ENCODE results near the gene CKAP4.

Gene CKAP4, protein sequence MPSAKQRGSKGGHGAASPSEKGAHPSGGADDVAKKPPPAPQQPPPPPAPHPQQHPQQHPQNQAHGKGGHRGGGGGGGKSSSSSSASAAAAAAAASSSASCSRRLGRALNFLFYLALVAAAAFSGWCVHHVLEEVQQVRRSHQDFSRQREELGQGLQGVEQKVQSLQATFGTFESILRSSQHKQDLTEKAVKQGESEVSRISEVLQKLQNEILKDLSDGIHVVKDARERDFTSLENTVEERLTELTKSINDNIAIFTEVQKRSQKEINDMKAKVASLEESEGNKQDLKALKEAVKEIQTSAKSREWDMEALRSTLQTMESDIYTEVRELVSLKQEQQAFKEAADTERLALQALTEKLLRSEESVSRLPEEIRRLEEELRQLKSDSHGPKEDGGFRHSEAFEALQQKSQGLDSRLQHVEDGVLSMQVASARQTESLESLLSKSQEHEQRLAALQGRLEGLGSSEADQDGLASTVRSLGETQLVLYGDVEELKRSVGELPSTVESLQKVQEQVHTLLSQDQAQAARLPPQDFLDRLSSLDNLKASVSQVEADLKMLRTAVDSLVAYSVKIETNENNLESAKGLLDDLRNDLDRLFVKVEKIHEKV

DNA sequence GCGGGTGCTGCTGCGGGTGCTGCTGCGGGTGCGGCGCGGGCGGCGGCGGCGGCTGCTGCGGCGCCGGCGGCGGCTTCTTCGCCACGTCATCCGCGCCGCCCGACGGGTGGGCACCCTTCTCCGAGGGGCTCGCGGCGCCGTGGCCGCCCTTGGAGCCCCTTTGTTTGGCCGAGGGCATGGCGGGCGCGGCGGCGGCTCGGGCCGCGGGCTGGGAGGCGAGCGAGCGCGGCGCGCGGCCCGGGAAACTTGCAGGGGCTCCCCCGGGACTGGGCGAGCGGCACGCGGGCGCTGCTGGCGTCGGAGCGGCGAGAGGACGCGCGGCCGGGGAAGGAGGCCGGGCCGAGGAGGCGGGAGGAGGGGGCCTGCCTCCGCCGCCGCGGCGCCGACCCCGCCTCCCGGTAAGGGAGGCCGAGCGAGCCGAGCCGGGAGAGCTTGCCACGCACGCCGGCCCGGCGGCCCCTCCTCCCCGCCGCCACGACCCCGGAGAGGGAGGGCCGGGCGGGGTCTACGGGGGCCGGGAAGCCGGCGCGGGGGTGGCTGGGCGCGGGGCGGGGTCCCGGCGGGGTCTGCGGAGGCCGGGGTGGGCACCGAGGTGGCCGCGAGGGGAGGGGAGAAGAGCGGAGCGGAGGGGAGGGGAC is at the start of gene CKAP4:
CKAP4 (minus strand) TSS at position 347 of the 638 bp plus-strand sequence; CDS start at position 178, 169 bp downstream.
- H3K4me3 ChIP-seq (ENCODE audit: low read length in 2 of 2), result peak within 1 kb of the TSS; percentile 85 to 87

DNA sequence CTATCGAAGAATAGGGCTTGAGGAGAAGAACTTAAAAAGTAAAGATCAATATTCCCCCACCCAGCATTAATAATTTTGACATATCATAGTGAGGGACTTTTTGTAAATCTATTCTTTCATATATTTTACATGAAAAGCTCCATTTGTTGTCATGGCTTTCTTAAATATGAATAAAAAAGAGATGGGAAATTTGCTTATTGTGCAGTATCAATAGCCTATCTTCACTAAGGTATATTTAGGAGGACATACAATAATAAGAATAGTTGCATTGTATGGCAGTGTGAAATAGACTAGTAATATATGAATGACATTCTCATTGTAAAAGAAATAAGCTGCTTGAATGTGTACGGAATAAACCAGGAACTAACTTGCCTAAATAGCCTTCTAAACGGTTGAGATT is 49.3 kb upstream of the CKAP4 start:
- Histone ChIP-seq H3K4me1 (ENCODE audit: control insufficient read depth in 2 of 2, insufficient read depth in 2 of 2, low read length in 2 of 2) (peaks cover 17 to 19% of the 10 kb centered on the region in 2 donors), H3K27ac (ENCODE audit: low read depth in 2 of 2, low read length in 2 of 2) (no peak overlapping the region), H3K9ac (ENCODE audit: low read depth in 1 of 2, low read length in 2 of 2) (no peak overlapping the region), H3K36me3 (ENCODE audit: control insufficient read depth in 2 of 2, insufficient read depth in 2 of 2, low read length in 2 of 2) (no peaks in the 10 kb centered on the region), H3K27me3 (ENCODE audit: control insufficient read depth in 2 of 2, insufficient read depth in 2 of 2, low read length in 2 of 2) (no peaks in the 10 kb centered on the region), H3K9me3 (ENCODE audit: control insufficient read depth in 2 of 2, low read length in 2 of 2) (no peaks in the 10 kb centered on the region), H3K4me3 (ENCODE audit: low read length in 2 of 2) (no peak overlapping the region)

More for the DNA sequence above, at the start of gene CKAP4:
- Histone ChIP-seq H3K27me3 (ENCODE audit: control insufficient read depth in 2 of 2, insufficient read depth in 2 of 2, low read length in 2 of 2) (no peaks in the 10 kb centered on the region), H3K9ac (ENCODE audit: low read depth in 1 of 2, low read length in 2 of 2) (peak within 1 kb of the TSS; percentile 83 to 96), H3K36me3 (ENCODE audit: control insufficient read depth in 2 of 2, insufficient read depth in 2 of 2, low read length in 2 of 2) (peaks cover 7 to 9% of the 10 kb centered on the region in 2 donors), H3K9me3 (ENCODE audit: control insufficient read depth in 2 of 2, low read length in 2 of 2) (no peaks in the 10 kb centered on the region), H3K27ac (ENCODE audit: low read depth in 2 of 2, low read length in 2 of 2) (peak within 1 kb of the TSS; percentile 96 to 97), H3K4me1 (ENCODE audit: control insufficient read depth in 2 of 2, insufficient read depth in 2 of 2, low read length in 2 of 2) (peaks cover 37 to 48% of the 10 kb centered on the region in 2 donors)

DNA sequence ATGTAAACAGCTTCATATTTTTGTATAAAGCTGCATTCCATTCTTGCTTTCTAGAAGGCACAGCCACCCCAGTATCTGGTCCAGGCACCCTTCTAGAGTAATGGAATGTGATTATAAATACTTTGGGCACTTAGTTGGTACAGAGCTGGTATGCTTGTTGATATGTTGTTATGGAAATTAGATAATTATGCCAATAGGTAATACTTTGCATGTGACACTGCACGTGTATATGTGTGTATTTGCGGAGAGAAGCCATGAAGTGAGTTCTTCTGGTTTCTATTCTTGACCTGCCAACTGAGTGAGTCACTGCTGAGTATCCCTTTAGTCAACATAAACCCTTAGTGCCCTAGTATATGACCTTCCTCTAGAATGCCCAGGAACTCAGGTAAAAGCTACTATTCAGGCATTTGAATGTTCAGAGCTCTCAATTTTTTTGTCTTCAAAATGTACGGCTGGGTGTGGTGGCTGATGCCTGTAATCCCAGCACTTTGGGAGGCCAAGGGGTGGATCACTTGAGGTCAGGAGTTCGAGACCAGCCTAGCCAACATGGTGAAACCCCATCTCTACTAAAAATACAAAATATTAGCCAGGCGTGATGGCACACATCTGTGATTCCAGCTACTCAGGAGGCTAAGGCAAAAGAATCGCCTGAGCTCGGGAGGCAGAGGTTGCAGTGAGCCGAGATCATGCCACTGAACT is 48.5 kb upstream of the CKAP4 start:
- Histone ChIP-seq H3K27ac (ENCODE audit: low read depth in 2 of 2, low read length in 2 of 2) (no peak overlapping the region), H3K27me3 (ENCODE audit: control insufficient read depth in 2 of 2, insufficient read depth in 2 of 2, low read length in 2 of 2) (no peaks in the 10 kb centered on the region), H3K4me1 (ENCODE audit: control insufficient read depth in 2 of 2, insufficient read depth in 2 of 2, low read length in 2 of 2) (peaks cover 11 to 16% of the 10 kb centered on the region in 2 donors), H3K9me3 (ENCODE audit: control insufficient read depth in 2 of 2, low read length in 2 of 2) (no peaks in the 10 kb centered on the region), H3K4me3 (ENCODE audit: low read length in 2 of 2) (no peak overlapping the region), H3K9ac (ENCODE audit: low read depth in 1 of 2, low read length in 2 of 2) (no peak overlapping the region), H3K36me3 (ENCODE audit: control insufficient read depth in 2 of 2, insufficient read depth in 2 of 2, low read length in 2 of 2) (no peaks in the 10 kb centered on the region)

DNA sequence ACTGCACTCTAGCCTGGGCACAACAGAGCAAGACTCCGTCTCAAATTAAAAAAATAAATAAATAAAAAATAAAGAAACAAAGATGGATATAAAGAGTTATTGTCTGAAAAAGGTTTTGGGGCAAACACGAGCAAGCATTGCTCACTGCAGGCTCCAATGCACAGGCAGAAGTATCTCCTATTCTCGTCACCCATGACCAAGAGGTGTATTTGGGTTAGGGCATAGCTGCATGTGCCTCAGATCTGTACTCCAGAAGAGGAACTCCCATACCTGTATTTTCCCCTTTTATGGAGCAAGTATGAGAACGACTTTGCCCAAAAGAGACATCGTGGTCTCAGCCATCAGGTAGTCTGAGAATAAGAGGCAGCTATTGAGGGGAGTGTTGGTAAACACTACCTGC is 44.5 kb upstream of the CKAP4 start:
- Histone ChIP-seq H3K9ac (ENCODE audit: low read depth in 1 of 2, low read length in 2 of 2) (no peak overlapping the region), H3K27me3 (ENCODE audit: control insufficient read depth in 2 of 2, insufficient read depth in 2 of 2, low read length in 2 of 2) (no peaks in the 10 kb centered on the region), H3K27ac (ENCODE audit: low read depth in 2 of 2, low read length in 2 of 2) (no peak overlapping the region), H3K4me1 (ENCODE audit: control insufficient read depth in 2 of 2, insufficient read depth in 2 of 2, low read length in 2 of 2) (peaks cover 0 to 9% of the 10 kb centered on the region in 2 donors), H3K36me3 (ENCODE audit: control insufficient read depth in 2 of 2, insufficient read depth in 2 of 2, low read length in 2 of 2) (no peaks in the 10 kb centered on the region), H3K4me3 (ENCODE audit: low read length in 2 of 2) (no peak overlapping the region), H3K9me3 (ENCODE audit: control insufficient read depth in 2 of 2, low read length in 2 of 2) (no peaks in the 10 kb centered on the region)

DNA sequence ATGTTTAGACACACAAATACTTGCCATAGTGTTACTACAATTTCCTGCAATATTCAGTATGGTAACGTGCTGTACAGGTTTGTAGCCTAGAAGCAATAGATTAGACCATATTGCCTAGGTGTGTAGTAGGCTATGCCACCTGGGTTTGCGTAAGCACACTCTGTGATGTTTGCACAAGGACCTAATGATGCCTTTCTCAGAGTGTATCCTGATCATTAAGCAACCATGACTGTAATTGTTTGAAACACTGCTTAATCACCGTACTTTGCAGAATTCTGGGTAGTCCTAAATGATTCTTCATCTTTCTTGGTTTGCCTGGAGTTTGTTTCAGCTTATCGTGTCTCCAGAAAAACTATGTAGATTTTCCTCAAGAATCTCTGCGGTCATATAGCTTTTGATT is 43.5 kb upstream of the CKAP4 start:
- H3K27ac ChIP-seq (ENCODE audit: low read depth in 2 of 2, low read length in 2 of 2), result peak overlapping the region; percentile 1 to 35
- no peaks in the 10 kb centered on the region for H3K27me3 ChIP-seq (ENCODE audit: control insufficient read depth in 2 of 2, insufficient read depth in 2 of 2, low read length in 2 of 2)
- H3K9me3 ChIP-seq (ENCODE audit: control insufficient read depth in 2 of 2, low read length in 2 of 2), result no peaks in the 10 kb centered on the region
- H3K36me3 ChIP-seq (ENCODE audit: control insufficient read depth in 2 of 2, insufficient read depth in 2 of 2, low read length in 2 of 2), result no peaks in the 10 kb centered on the region
- H3K4me1 ChIP-seq (ENCODE audit: control insufficient read depth in 2 of 2, insufficient read depth in 2 of 2, low read length in 2 of 2), result peaks cover 0 to 9% of the 10 kb centered on the region in 2 donors
- H3K9ac ChIP-seq (ENCODE audit: low read depth in 1 of 2, low read length in 2 of 2), result no peak overlapping the region
- peak overlapping the region in 1 of 2 donors; percentile 28 for H3K4me3 ChIP-seq (ENCODE audit: low read length in 2 of 2)

DNA sequence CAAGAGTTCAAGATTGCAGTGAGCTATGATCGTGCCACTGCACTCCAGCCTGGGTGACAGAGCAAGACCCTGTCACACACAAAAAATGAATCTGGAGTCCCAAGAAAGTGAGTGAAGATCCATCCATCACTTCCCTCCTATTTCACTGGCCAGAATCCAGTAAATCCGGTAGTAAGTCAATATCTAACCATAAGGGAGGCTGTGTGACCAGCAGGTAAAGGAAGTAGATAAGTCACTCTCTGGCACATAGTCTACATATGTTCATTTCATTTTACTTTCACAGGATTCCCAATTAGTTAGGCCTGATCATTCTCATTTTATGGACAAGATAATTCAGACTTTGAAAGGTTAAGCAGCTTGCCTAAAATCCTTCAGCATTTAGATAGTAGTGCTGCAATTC is 42.8 kb upstream of the CKAP4 start:
- H3K4me3 ChIP-seq (ENCODE audit: low read length in 2 of 2), result no peak overlapping the region
- no peaks in the 10 kb centered on the region for H3K27me3 ChIP-seq (ENCODE audit: control insufficient read depth in 2 of 2, insufficient read depth in 2 of 2, low read length in 2 of 2)
- no peaks in the 10 kb centered on the region for H3K9me3 ChIP-seq (ENCODE audit: control insufficient read depth in 2 of 2, low read length in 2 of 2)
- peaks cover 0 to 9% of the 10 kb centered on the region in 2 donors for H3K4me1 ChIP-seq (ENCODE audit: control insufficient read depth in 2 of 2, insufficient read depth in 2 of 2, low read length in 2 of 2)
- no peak overlapping the region for H3K9ac ChIP-seq (ENCODE audit: low read depth in 1 of 2, low read length in 2 of 2)
- H3K27ac ChIP-seq (ENCODE audit: low read depth in 2 of 2, low read length in 2 of 2), result peak overlapping the region; percentile 1 to 31
- no peaks in the 10 kb centered on the region for H3K36me3 ChIP-seq (ENCODE audit: control insufficient read depth in 2 of 2, insufficient read depth in 2 of 2, low read length in 2 of 2)

DNA sequence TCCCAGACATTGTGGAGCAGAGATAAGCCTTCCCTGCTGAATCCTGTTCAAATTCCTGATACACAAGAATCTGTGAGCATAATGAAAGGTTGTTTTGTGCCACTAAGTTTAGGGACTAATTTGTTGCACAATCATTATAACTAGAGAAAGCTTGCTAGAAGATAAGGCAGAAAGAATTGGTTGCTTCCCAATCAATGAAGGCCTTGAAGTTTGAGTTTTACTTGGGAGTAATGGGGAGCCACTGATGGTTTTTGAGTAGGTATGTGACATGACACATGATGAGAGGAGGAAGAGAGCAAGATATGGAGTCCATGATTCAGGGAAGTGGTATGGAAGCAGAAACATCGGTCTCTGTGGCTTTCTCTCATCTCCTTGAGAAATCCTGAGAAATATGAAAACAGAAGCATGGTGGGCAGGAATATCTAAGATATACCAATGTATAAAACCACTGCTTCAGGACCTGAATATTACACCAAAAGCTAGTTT is 41.4 kb upstream of the CKAP4 start:
- H3K4me1 ChIP-seq (ENCODE audit: control insufficient read depth in 2 of 2, insufficient read depth in 2 of 2, low read length in 2 of 2), result peaks cover 0 to 9% of the 10 kb centered on the region in 2 donors
- no peak overlapping the region for H3K4me3 ChIP-seq (ENCODE audit: low read length in 2 of 2)
- H3K9me3 ChIP-seq (ENCODE audit: control insufficient read depth in 2 of 2, low read length in 2 of 2), result no peaks in the 10 kb centered on the region
- no peaks in the 10 kb centered on the region for H3K36me3 ChIP-seq (ENCODE audit: control insufficient read depth in 2 of 2, insufficient read depth in 2 of 2, low read length in 2 of 2)
- no peaks in the 10 kb centered on the region for H3K27me3 ChIP-seq (ENCODE audit: control insufficient read depth in 2 of 2, insufficient read depth in 2 of 2, low read length in 2 of 2)
- no peak overlapping the region for H3K9ac ChIP-seq (ENCODE audit: low read depth in 1 of 2, low read length in 2 of 2)
- no peak overlapping the region for H3K27ac ChIP-seq (ENCODE audit: low read depth in 2 of 2, low read length in 2 of 2)

DNA sequence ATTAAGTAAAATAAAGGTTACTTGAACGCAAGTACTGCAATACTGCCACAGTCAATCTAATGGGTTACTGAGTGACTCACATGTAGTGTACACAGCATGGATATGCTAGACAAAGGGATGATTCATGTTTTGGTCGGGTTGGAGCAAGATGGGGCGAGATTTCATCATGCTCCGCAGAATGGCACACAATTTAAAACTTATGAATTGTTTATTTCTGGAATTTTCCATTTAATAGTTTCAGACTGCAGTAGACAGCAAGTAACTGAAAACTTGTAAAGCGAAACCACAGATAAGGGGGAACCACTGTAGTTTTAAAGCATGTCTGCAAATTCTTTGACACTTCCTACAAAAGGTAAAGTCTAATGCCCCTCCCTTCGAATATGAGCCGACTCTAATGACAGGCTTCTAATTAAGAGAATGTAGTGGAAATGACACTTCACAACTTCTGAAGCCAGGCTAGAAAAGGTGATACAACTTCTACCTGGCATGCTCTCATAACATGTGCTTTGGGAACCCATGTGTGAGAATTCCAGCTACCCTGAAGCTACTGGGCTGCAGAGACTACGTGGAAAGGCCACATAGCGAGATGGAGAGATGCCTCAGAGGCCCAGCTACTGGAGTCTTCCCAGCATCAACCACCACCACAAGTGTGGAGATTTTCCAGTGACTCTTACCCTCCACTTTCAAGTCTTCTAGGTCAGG is 40.8 kb upstream of the CKAP4 start:
- H3K4me3 ChIP-seq (ENCODE audit: low read length in 2 of 2), result no peak overlapping the region
- no peaks in the 10 kb centered on the region for H3K27me3 ChIP-seq (ENCODE audit: control insufficient read depth in 2 of 2, insufficient read depth in 2 of 2, low read length in 2 of 2)
- no peak overlapping the region for H3K9ac ChIP-seq (ENCODE audit: low read depth in 1 of 2, low read length in 2 of 2)
- no peaks in the 10 kb centered on the region for H3K36me3 ChIP-seq (ENCODE audit: control insufficient read depth in 2 of 2, insufficient read depth in 2 of 2, low read length in 2 of 2)
- no peak overlapping the region for H3K27ac ChIP-seq (ENCODE audit: low read depth in 2 of 2, low read length in 2 of 2)
- no peaks in the 10 kb centered on the region for H3K9me3 ChIP-seq (ENCODE audit: control insufficient read depth in 2 of 2, low read length in 2 of 2)
- H3K4me1 ChIP-seq (ENCODE audit: control insufficient read depth in 2 of 2, insufficient read depth in 2 of 2, low read length in 2 of 2), result peaks cover 0 to 9% of the 10 kb centered on the region in 2 donors

DNA sequence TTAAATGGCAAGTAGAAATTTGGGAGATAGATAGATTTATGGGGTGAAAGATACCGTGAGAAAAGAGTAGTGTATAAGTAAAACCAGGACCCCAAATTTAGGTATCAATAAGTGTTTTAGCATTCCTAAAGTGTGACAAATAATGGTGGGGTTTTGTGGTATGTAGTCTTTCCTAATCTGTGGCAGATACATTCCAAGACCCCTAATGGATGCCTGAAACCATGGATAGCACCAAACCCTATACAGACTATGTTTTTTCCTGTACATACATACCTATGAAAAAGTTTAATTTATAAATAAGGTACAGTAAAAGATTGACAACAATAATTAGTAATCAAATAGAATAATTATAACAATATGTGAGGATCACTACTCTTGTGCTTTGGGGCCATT is 40.3 kb upstream of the CKAP4 start:
- H3K9ac ChIP-seq (ENCODE audit: low read depth in 1 of 2, low read length in 2 of 2), result no peak overlapping the region
- no peaks in the 10 kb centered on the region for H3K27me3 ChIP-seq (ENCODE audit: control insufficient read depth in 2 of 2, insufficient read depth in 2 of 2, low read length in 2 of 2)
- no peaks in the 10 kb centered on the region for H3K9me3 ChIP-seq (ENCODE audit: control insufficient read depth in 2 of 2, low read length in 2 of 2)
- H3K4me3 ChIP-seq (ENCODE audit: low read length in 2 of 2), result no peak overlapping the region
- H3K27ac ChIP-seq (ENCODE audit: low read depth in 2 of 2, low read length in 2 of 2), result no peak overlapping the region
- H3K36me3 ChIP-seq (ENCODE audit: control insufficient read depth in 2 of 2, insufficient read depth in 2 of 2, low read length in 2 of 2), result no peaks in the 10 kb centered on the region
- peaks cover 0 to 9% of the 10 kb centered on the region in 2 donors for H3K4me1 ChIP-seq (ENCODE audit: control insufficient read depth in 2 of 2, insufficient read depth in 2 of 2, low read length in 2 of 2)
